SK-N-DZ (cell line): ENCODE results near the gene NDUFS8.

Experiments
- DNase-seq: peaks from one replicate; pipeline ENCODE4 v3.0.0-alpha.2; 2015; ENCODE audit warnings: low spot score

Gene NDUFS8

DNA sequence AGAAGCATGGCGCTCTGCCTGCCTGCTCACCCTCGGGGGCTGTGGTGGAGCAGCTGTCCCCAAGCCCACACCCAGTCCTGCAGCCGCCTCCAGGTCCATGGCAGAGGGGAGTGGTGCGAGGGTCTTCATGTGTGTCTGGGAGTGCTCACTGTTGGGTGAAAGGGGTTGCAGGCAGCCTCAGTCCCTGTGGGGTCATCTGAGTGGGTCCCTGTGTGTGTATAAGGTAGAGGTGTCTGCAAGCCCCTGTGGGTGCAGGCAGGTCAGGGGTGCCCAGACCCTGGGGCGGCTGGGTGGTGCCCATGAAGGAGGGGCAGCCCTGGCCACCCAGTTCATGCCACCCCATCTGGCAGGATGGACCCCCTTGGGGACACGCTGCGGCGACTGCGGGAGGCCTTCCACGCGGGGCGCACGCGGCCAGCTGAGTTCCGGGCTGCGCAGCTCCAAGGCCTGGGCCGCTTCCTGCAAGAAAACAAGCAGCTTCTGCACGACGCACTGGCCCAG lies 15.5 kb upstream of the NDUFS8 start:
- DNase-seq = no peak

DNA sequence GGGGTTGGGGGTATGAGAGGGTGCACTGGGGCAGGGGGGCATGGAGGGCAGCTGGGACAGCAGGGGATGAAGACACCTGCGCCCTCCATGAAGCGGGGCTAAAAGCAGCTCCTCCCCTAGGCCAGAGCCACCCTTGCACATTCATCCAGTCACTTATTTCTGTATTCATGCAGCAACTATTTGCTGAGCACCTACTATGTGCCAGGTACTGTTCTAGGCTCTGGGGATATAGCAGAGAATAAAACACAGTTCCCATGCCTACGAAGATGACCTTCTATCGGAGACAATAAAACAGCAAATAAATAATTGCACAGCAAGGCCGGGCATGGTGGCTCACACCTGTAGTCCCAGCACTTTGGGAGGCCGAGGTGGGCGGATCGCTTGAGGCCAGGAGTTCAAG lies 15.0 kb upstream of the NDUFS8 start:
- DNase-seq = no peak

DNA sequence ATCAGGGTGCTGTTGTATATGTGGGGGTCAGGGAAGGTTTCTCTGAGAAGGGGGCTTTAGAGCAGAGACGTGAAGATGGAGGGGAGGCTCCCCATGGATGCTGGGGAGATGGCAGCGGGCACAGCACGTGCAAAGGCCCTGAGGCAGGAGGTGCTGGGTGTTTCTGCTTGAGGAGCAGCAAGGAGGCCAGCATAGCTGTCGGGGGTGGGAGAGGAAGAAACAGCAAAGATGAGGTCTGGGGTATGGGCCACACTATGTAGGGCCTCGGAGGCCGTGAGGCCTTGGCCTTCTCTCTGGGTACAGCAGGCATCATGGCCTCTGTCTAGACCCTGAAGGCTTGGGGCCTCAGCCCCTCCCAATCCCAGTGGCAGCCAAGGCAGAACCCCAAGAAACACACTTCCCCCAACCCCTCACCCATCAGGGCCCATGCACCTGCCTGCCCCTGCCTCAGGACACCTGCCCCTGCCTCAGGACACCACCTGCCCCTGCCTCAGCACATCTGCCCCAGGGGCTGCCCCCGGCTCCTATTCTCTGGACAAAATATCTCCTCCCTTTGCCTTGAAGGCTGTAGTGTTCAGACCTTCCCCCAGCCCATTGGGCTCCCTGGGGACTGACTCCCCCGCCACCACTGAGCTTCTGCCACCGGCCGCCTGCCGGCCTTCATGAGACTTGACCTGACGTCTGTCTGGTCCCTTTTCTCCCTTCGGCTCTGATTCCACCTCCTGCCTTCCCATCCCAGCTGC lies 14.1 kb upstream of the NDUFS8 start:
- peak; percentile 56 for DNase-seq

DNA sequence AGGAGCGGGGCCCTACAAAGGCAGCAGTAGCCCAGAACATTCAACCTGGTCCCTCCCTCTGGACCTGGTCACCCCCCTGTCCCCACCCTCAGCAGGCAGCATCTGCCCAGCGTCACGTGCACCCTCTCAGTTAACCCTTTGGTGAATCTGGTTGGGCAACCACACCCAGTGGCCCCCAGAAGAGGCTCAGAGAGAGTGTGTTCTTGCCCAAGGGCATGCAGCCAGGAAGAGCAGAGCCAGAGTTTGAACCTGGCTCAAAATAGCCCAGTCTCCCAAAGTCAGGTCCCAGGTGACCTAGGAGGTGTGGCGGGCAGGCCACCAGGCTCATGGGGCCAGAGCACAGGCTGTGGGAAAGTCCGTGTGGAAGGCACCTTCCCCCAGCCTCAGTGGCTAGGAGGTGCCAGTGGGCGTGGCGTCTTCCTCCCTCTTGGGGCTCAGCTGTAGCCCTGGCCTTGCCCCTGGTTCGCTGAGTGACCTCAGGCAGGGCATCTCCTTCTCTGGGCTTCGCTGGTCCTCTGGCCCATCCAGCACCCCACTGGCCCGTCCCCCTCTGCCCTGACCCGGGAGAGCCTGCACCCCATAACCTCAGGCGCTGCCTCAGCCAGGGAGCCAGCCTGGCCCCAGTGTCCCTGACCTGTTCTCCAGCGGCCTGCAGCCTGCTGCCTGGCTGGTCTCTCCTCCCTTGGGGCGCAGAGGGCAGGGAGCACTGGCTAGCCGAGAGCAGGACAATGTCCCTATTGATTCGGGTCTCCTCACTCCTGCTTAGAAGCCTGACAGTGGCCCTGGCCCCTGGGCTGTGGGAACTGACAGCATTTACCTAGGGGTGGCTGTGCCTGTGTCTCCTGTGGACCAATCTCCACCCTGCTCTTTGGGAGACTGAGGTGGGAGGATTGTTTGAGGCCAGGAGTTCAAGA lies 13.3 kb upstream of the NDUFS8 start:
- DNase-seq = no peak

DNA sequence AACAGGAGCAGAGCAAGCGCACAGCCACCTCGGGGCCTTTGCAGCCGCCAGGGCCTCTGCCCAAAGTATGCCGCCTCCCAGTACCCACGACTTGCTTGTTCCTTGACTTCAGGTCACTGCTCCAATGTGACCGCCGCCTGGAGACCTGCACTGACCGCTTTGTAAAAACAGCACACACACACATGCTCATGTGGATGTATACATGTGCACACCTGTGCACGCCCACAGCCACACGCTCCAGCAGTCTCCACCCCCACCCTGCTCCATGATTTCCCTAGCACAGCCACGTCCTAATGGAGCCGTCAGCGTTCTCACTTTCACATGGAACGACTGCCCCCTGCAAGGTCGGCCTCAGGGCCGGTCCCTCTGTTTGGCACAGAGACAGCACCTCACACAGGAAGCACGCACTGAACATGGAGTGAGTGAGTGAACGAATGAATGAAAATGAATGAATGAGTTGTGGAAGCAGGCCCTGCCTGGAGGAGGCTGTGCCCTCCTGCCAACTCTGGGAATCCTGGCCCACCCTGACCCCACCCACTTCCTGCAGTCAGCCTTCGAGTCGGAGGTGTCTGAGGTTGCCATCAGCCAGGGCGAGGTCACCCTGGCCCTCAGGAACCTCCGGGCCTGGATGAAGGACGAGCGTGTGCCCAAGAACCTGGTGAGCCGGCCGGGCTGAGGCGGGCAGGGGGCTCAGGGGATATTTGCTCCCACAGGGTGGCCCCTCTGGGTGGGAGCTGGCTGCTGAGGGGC lies 12.3 kb upstream of the NDUFS8 start:
- DNase-seq = no peak

DNA sequence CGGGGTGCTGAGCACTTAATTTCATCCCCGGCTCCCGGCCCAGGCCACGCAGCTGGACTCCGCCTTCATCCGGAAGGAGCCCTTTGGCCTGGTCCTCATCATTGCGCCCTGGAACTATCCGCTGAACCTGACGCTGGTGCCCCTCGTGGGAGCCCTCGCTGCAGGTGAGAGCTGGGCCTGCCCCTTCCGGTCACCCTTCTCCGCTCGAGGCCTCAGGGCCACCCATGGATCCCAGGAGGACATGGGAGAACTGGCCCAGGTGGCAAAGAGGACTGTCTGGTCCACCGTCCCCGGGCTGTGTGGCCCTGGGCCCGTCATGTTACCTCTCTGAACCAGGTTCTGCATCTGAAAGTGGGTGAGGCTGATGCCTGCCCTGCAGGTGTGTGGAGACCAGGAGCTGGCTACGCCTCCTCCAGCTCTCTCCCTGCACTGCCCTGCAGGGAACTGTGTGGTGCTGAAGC lies 11.7 kb upstream of the NDUFS8 start:
- no peak for DNase-seq

DNA sequence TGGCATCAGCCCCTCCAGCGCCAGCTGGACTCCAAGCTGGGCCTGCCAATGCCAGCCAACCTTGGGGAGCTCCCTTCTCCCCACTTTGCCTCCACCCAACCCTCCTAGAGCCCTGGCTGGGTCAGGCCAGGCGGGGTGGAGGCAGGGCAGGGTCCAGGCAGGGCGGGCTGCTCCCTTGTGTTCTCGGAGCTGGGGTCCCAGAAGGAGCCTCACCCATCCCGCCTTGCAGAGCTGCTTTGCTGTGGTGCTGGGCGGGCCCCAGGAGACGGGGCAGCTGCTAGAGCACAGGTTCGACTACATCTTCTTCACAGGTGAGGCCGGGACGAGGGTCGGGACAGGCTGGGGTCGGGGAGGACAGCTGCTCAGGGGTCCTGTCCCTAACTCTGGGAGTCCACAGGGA lies 11.0 kb upstream of the NDUFS8 start:
- DNase-seq = no peak

DNA sequence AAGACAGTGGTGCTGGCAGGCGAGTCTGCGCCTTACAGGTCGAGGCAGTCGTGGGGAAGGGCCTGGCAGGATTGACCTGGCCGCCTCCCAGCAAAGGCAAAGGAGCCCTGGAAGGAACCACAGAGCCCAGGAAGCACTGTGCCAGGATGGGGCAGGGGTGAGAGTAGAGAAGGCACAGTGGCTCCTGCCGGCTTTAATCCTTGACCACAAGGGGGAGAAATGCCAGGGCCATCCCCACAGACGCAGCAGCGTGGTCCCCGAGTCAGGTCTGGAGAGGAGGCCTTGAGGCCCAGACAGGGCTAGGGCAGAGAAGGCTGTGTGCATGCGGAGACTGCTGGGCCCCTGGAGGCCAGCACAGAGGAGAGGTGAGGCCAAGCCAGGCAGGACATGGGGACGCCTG lies 9.9 kb upstream of the NDUFS8 start:
- DNase-seq = peak; percentile 78

DNA sequence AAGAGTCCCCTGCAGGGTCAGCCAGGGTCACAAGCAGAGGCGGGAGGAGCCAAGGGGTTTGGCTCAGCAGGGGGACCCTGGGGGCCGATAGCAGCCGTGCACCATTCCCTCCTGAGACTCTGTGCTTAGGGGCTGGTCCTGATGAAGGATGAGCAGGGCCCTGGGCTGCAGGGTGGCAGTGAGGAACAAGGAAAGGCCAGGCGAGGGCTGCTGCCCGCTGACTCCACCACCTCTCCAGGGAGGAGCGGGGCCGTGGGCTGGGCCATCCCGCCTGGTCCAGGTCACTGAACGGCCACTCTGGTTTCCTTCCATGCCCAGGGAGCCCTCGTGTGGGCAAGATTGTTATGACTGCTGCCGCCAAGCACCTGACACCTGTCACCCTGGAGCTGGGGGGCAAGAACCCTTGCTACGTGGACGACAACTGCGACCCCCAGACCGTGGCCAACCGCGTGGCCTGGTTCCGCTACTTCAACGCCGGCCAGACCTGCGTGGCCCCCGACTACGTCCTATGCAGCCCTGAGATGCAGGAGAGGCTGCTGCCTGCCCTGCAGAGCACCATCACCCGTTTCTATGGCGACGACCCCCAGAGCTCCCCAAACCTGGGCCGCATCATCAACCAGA lies 9.2 kb upstream of the NDUFS8 start:
- DNase-seq = peak; percentile 64

DNA sequence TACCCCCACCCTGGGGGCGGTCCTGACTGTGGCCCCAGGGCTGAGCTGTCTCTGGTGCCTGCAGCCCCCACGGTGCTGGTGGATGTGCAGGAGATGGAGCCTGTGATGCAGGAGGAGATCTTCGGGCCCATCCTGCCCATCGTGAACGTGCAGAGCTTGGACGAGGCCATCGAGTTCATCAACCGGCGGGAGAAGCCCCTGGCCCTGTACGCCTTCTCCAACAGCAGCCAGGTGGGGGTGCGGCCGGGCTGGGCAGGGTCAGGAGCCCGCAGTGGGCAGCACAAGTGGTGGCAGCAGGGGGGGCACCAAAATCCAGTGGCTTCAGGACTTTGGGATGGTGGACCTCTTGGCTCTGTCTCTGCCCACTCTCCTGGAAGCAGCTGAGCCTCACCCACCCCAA lies 8.0 kb upstream of the NDUFS8 start:
- DNase-seq = no peak

DNA sequence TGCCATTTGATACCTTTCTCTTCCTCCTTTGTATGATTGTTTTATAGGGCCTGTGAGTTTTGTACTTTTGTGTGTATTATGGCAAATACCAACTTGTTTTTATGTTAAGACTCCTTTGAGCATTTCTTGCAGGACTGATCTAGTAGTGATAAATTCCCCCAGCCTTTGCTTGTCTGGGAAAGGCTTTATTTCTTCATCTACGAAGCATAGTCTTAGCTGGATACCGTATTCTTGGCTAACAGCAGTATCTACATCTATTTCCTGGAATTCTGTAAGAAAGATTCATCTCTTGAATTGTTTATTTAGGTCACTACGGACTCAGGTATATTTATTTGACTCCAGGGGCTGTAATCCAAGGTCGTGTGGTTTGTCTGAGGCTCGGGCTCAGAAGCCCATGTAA lies 6.0 kb upstream of the NDUFS8 start:
- DNase-seq = no peak

DNA sequence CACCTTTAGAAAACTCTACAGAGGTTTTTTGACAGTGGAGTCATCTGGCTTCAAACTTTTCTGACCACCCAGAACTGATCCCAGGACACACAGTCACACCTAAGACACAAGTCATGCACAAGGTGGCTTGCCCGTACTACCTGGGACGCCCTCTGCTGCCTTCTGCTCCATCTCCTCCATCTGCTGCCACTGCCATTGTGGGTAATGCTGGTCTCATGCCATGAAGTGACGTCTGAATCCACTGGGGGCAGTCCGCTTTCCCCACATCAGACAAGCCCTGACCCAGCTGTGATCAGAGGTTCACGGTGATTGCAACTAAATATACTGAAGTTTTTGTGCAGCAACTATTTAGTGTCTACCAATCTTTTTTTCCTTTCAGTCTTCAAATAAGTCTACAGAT lies 5.4 kb upstream of the NDUFS8 start:
- no peak for DNase-seq

DNA sequence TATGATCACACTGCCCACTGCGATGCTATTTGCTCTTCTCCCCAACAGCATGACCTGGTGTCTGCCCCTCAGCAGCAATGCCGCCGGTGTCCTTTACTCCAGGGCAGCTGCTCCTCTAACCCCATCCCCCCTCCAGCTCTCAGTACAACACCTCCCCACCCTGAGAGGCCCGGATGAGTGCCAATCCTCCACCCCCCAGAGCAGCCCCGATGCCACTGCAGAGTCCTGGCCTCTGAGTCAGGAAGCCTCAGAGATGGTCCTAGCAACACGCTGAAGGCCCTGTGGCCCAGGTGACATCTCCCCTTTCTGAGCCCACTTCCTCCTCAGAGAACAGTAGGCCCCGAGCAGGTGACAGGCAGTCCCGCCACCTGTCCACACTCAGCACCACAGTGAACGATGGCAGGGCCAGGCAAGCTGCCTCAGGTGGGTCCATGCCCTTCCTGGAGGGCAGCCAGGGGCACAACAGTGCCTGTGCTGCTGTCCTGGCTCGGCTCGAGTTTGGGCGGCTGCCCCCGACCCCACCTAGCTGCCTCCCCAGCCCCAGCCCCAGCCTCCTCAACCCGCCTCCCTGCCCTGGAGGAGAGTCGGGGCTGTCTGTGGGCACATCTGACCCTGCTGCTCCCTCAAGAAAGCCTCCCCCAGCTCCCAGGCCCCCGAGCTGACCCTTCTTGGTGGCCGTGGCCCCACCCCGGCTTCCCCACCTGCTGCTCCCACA lies 3.9 kb upstream of the NDUFS8 start:
- DNase-seq = no peak

DNA sequence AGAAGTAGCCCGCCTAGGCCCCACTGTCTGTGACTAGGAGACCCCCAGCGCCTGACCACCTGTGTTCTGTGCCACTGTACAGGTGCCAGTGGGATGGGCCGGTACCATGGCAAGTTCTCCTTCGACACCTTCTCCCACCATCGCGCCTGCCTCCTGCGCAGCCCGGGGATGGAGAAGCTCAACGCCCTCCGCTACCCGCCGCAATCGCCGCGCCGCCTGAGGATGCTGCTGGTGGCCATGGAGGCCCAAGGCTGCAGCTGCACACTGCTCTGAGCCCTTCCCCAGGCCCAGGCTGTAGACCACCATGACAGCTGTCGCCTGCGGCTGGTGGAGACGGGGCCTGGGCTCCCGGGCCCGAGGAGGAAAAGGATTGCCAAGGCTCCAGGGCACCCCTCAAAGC lies 2.8 kb upstream of the NDUFS8 start:
- DNase-seq = no peak

DNA sequence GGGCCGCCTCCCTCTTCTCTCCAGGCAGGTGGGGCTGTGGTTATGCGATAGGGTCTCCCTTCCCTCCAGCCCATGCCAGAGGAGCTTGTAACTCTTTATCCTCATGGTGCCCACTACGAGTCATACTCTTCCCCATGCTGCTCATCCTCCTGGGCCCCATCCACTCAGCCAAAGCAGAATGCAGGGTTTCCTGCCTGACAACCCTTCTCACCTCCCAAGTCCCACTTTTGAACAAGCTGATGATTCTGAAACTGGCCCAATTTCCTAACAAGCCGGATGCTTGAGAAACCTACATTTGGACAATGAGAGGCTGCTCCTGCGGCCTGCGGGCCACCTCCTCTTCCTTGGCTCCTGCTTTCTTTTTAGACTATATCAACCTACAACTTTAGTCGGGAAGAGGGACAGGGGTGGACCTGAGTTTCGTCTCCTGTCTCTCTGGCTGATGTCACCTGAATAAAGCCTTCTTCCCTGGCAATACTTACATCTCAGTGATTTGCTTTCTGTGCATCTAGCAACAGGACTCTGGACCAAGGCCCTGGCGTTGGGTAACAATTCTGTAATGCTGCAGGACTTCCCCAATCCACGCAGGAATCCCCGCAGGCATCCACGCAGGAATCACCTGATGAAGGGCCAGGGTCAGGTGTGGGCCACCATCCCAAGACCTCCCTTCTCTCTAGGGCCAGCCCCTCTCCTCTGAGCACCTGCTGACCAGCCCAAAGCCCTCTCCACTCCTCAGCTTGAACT lies 1.5 kb upstream of the NDUFS8 start:
- no peak for DNase-seq

DNA sequence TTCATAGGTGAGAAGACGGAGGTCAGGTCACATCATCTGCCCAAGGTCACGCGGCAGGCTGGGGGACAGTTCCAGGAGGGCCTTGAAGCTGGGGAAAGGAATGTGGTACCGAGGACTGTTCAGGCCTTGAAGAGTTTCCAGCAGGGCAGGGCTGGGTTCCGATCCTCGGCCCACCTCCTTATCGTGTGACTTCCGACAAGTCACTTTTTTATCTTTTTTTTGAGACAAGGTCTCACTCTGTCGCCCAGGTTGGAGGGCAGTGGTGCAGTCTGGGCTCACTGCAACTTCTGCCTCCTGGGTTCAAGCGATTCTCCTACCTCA lies 623 bp downstream of the NDUFS8 start:
- DNase-seq = no peak

DNA sequence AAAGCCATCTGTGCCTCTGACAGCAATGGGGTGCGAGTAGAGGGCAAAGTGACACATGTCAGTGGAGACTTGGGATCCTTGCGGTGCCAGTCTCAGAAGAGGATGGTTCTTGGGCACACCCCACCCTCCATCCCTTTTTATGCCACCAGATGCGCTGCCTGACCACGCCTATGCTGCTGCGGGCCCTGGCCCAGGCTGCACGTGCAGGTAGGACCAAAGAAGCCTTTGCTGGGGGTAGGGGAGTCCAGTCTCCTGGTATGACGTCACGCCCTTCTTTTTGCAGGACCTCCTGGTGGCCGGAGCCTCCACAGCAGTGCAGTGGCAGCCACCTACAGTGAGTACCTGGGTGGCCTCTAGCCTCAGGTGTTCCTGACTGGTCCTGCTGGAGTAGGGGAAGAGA lies 1.5 kb downstream of the NDUFS8 start:
- no peak for DNase-seq

DNA sequence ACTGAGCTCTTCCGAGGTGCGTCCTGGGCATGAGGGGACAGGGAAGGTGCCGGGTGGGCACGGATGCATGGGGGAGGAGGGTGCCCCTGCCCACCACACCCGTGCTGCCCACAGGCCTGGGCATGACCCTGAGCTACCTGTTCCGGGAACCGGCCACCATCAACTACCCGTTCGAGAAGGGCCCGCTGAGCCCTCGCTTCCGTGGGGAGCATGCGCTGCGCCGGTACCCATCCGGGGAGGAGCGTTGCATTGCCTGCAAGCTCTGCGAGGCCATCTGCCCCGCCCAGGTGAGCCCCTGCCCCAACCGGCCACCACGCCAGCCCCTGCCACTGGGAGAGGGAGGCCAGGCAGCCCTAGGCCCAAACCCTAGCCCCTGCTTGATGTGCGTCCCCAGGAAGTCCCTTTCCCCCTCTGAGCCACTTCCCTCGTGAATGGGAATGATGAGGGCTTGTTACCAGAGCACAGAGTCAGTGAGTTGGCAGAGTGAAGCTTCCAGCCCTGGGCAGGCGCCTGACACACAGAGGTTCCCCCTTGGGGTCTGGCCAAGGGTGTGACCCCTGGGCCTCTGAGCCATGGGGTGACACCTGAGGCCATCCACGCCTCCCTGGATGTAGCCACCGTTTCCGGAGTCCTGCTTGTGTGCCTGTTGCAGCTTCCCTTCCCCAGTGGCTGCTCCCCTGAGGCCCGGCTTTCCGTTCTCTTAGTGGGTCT lies 2.7 kb downstream of the NDUFS8 start:
- DNase-seq = no peak

DNA sequence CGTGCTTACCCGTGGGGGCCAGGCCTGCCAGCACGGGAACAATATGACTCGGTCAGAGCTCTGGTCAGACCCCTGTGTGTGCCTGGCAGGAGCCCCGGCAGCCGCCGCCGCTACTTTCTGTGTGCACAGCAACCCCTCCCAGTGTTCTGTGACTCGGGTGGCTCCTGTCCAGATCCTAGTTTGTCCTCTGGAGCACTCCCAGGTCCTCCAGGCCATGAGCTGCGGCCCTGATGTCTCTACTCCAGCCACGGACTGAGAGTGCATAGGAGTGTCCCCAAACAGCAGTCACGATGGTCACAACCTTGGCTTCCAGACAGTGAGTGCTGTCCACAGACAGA lies 3.2 kb downstream of the NDUFS8 start:
- no peak for DNase-seq
